HCT116 (cell line): Measurements from ENCODE around the gene ACAD9. TPM values are rescaled to one million over a fixed set of nuclear protein-coding genes. Genes with fewer than 3 reads are reported as not detected.

Source experiments
- ATAC-seq: fragments of 200-7000 bp; cut with Tn5 transposase; 2 replicates; pipeline ENCODE4 v1.9.1; 2020; ENCODE audit warnings: mild to moderate bottlenecking, moderate library complexity
- BruUV-seq: library from RNA; stranded (reverse); fragments of 400-500 nt; replicated peaks from 2 replicates; lab custom pipeline; 2021; lab: Mats Ljungman, UMichigan
- CTCF ChIA-PET: fragments of 300-600 bp; sonication (Branson Sonifier 250); formaldehyde crosslinking; loops from one replicate; lab custom pipeline; 2021; ENCODE audit warnings: antibody characterized with exemption; lab: Charles Lee
- POLR2A ChIA-PET: fragments of 300-600, 350-600 bp; sonication (Branson Sonifier 250); formaldehyde crosslinking; loops from one replicate; lab custom pipeline; 2021; ENCODE audit warnings: antibody characterized with exemption; lab: Charles Lee
- RAD21 ChIA-PET, 2 experiments: fragments of 300-600 bp; sonication (Branson Sonifier 250); formaldehyde crosslinking; loops; one replicate each; lab custom pipeline; 2023; ENCODE audit warnings: low total read pairs in 2 of 2; ENCODE audit not compliant: uncharacterized antibody in 2 of 2, unreplicated experiment in 2 of 2, low non-redundant PET in 1 of 2; lab: Charles Lee
- DNase-seq: peaks from one replicate; pipeline ENCODE4 v3.0.0-alpha.2; 2010; ENCODE audit warnings: low read depth, low spot score
- H2AFZ ChIP-seq: fragments of 200-600 bp; shearing (Covaris generic), sonication (generic); 2 replicates; pipeline ENCODE4 v1.6.1; 2017; ENCODE audit warnings: low read depth, mixed run types, mixed read lengths, antibody characterized with exemption, low read length; ENCODE audit not compliant: poor library complexity, severe bottlenecking
- H3K27ac ChIP-seq: 2 replicates; pipeline ENCODE4 v1.5.1; 2012; ENCODE audit warnings: low read depth, low read length
- H3K27me3 ChIP-seq: fragments of 200-600 bp; sonication (generic); 2 replicates; pipeline ENCODE4 v1.6.1; 2016; ENCODE audit warnings: mixed run types, low read length, mixed read lengths; ENCODE audit not compliant: insufficient read depth
- H3K36me3 ChIP-seq, 2 experiments: fragments of 200-500 bp in 1 of 2; fragments of 200-600 bp in 1 of 2; sonication (Bioruptor generic) in 1 of 2; sonication (generic) in 1 of 2; 2 replicates each; pipeline versions ENCODE4 v1.5.1 to v1.6.1; 2014 to 2016; ENCODE audit warnings: low read length in 2 of 2, inconsistent platforms in 1 of 2, mixed read lengths in 1 of 2, mixed run types in 1 of 2; ENCODE audit not compliant: insufficient read depth in 2 of 2, control insufficient read depth in 1 of 2
- H3K4me1 ChIP-seq, 2 experiments: fragments of 200-600 bp in 1 of 2; sonication (generic) in 1 of 2; 2 replicates each; pipeline versions ENCODE4 v1.5.1 to v1.6.1; 2012 to 2017; ENCODE audit warnings: low read length in 2 of 2, inconsistent platforms in 1 of 2, mild to moderate bottlenecking in 1 of 2, mixed read lengths in 1 of 2, mixed run types in 1 of 2, moderate library complexity in 1 of 2; ENCODE audit not compliant: insufficient read depth in 2 of 2, control insufficient read depth in 1 of 2
- H3K4me2 ChIP-seq: fragments of 200-600 bp; sonication (generic); 2 replicates; pipeline ENCODE4 v1.6.1; 2017; ENCODE audit warnings: mixed run types, low read length, mixed read lengths
- H3K4me3 ChIP-seq, 2 experiments: fragments of 200-600 bp in 1 of 2; sonication (generic) in 1 of 2; replicated peaks in 1 of 2; 2 replicates each; pipeline ENCODE4 v1.5.1; 2011 to 2016; ENCODE audit warnings: low read length in 2 of 2, control low read depth in 1 of 2, low read depth in 1 of 2, mild to moderate bottlenecking in 1 of 2, mixed read lengths in 1 of 2, mixed run types in 1 of 2
- H3K79me2 ChIP-seq: fragments of 200-600 bp; sonication (generic); 2 replicates; pipeline ENCODE4 v1.6.1; 2017; ENCODE audit warnings: mild to moderate bottlenecking, mixed run types, low read length, moderate library complexity, mixed read lengths; ENCODE audit not compliant: insufficient read depth
- H3K9ac ChIP-seq: fragments of 200-600 bp; sonication (generic); 2 replicates; pipeline ENCODE4 v1.6.1; 2016; ENCODE audit warnings: low read length, mixed read lengths
- H3K9me2 ChIP-seq: fragments of 200-600 bp; sonication (generic), shearing (Covaris generic); 2 replicates; pipeline ENCODE4 v1.6.1; 2017; ENCODE audit warnings: mixed run types, mild to moderate bottlenecking, moderate library complexity; ENCODE audit not compliant: insufficient read depth
- H3K9me3 ChIP-seq, 2 experiments: fragments of 200-500 bp in 1 of 2; fragments of 200-600 bp in 1 of 2; sonication (Bioruptor generic) in 1 of 2; sonication (generic) in 1 of 2; 2 replicates each; pipeline ENCODE4 v1.6.1; 2014 to 2017; ENCODE audit warnings: low read length in 2 of 2, mixed read lengths in 2 of 2, inconsistent platforms in 1 of 2, low read depth in 1 of 2, mild to moderate bottlenecking in 1 of 2, mixed run types in 1 of 2, moderate library complexity in 1 of 2; ENCODE audit not compliant: control insufficient read depth in 1 of 2, insufficient read depth in 1 of 2
- H4K20me1 ChIP-seq: fragments of 200-600 bp; sonication (generic), shearing (Covaris generic); 2 replicates; pipeline ENCODE4 v1.6.1; 2017; ENCODE audit warnings: mixed run types, mild to moderate bottlenecking, moderate library complexity; ENCODE audit not compliant: insufficient read depth
- CBX3 ChIP-seq: IDR thresholded peaks from 2 replicates; pipeline ENCODE4 v1.6.1; 2012; ENCODE audit warnings: low read depth
- ELF1 ChIP-seq: IDR thresholded peaks from 2 replicates; pipeline ENCODE4 v1.6.1; 2012; ENCODE audit warnings: low read depth, borderline replicate concordance
- JUND ChIP-seq: IDR thresholded peaks from 2 replicates; pipeline ENCODE4 v1.6.1; 2012
- POLR2A ChIP-seq: IDR thresholded peaks from 2 replicates; pipeline ENCODE4 v1.7.0; 2011; ENCODE audit warnings: borderline replicate concordance; ENCODE audit not compliant: insufficient read depth, insufficient read length; ENCODE audit errors: extremely low read depth
- RAD21 ChIP-seq: IDR thresholded peaks from 2 replicates; pipeline ENCODE4 v1.6.1; 2012; ENCODE audit warnings: low read depth, mild to moderate bottlenecking
- SIN3A ChIP-seq: IDR thresholded peaks from 2 replicates; pipeline ENCODE4 v1.6.1; 2012; ENCODE audit warnings: low read depth
- SP1 ChIP-seq: IDR thresholded peaks from 2 replicates; pipeline ENCODE4 v1.6.1; 2012; ENCODE audit warnings: low read depth
- TCF7L2 ChIP-seq: IDR thresholded peaks from 2 replicates; pipeline ENCODE4 v1.7.0; 2011; ENCODE audit warnings: borderline replicate concordance, inconsistent platforms; ENCODE audit not compliant: insufficient read depth, insufficient read length; ENCODE audit errors: extremely low read depth
- ZBTB33 ChIP-seq: IDR thresholded peaks from 2 replicates; pipeline ENCODE4 v1.6.1; 2011; ENCODE audit warnings: mild to moderate bottlenecking, low read length, moderate library complexity; ENCODE audit not compliant: insufficient replicate concordance; ENCODE audit errors: extremely low read depth
- intact Hi-C: fragments of 100-400 bp; cut with micrococcal nuclease; formaldehyde crosslinking; loops from 2 replicates; pipeline ENCODE4 v1.10.0; 2022
- total RNA-seq: library from RNA; stranded (reverse); gene quantifications from one replicate; pipeline ENCODE4 v1.2.1, GENCODE V29; 2021; ENCODE audit not compliant: unreplicated experiment
- TF ChIP-seq, protein P1 (sequence below): IDR thresholded peaks from 2 replicates; pipeline ENCODE4 v1.6.1; 2012
- TF ChIP-seq, protein P2 (sequence below): IDR thresholded peaks from 2 replicates; pipeline ENCODE4 v1.6.1; 2012

Gene ACAD9
- total RNA-seq, 1 experiment from 2014 or later, result 55.8 TPM

DNA sequence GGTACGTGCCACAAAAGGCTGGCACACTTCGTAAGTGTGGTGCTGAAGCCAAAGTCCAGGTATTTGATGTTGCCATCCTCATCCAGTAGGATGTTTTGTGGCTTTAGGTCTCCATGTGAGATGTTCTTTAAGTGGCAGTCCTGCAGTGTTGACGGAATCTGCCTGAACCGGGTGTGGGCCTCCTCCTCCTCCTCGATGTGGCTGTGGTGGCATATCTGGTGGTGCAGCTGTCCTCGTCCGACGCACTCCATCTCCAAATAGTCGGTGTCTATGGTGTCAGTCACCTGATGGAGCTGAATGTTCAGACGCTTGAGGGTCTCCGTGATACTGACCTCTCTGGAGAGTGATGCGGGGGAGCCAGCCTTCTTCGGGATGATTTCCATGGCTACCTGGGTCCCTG, 30.5 kb upstream of the ACAD9 start:
- Histone ChIP-seq H4K20me1 (no peaks in the 10 kb centered on the region), H2AFZ (no peak overlapping the region), H3K4me3 (no peak overlapping the region), H3K9ac (no peak overlapping the region), H3K9me2 (no peaks in the 10 kb centered on the region), H3K27ac (no peak overlapping the region), H3K4me1 (peaks cover 5 to 15% of the 10 kb centered on the region in 2 experiments; a peak in 3 of 4 replicates), H3K4me2 (no peak overlapping the region), H3K9me3 (no peaks in the 10 kb centered on the region; a peak in 2 of 4 replicates), H3K27me3 (no peaks in the 10 kb centered on the region), H3K36me3 (no peaks in the 10 kb centered on the region), H3K79me2 (no peaks in the 10 kb centered on the region)
- TF ChIP-seq TCF7L2 (no peak), CBX3 (no peak), JUND (no peak), ZBTB33 (no peak), ELF1 (no peak), SIN3A (no peak), RAD21 (no peak), POLR2A (no peak), SP1 (no peak)
- TF ChIP-seq, protein P1, sequence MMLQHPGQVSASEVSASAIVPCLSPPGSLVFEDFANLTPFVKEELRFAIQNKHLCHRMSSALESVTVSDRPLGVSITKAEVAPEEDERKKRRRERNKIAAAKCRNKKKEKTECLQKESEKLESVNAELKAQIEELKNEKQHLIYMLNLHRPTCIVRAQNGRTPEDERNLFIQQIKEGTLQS, result no peak
- TF ChIP-seq, protein P2, sequence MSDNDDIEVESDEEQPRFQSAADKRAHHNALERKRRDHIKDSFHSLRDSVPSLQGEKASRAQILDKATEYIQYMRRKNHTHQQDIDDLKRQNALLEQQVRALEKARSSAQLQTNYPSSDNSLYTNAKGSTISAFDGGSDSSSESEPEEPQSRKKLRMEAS, result no peak
- intact Hi-C loops, result no loop called here
- CTCF ChIA-PET, result no interaction called here
- POLR2A ChIA-PET, result no interaction called here
- no peak for DNase-seq
- RAD21 ChIA-PET, result no interaction called here
- ATAC-seq, result no peak
- BruUV-seq, result no TSS peak
